ENCODE results near the gene IFNA5. TPM values are rescaled to one million over a fixed set of nuclear protein-coding genes. Genes with fewer than 3 reads are reported as not detected.

Gene IFNA5
- total RNA-seq, 1 experiment from 2014 or later: not detected

Other genes starting within 250 kb of the IFNA5 start
- gene IFNB1, start 227.4 kb downstream of the IFNA5 start, total RNA-seq (2021; ENCODE audit: unreplicated experiment): not detected
- gene IFNW1, start 163.5 kb downstream of the IFNA5 start, total RNA-seq (2021; ENCODE audit: unreplicated experiment): not detected
- gene IFNA21, start 138.7 kb downstream of the IFNA5 start, total RNA-seq (2021; ENCODE audit: unreplicated experiment): not detected
- gene IFNA4, start 117.7 kb downstream of the IFNA5 start, total RNA-seq (2021; ENCODE audit: unreplicated experiment): not detected
- gene IFNA7, start 103.1 kb downstream of the IFNA5 start, total RNA-seq (2021; ENCODE audit: unreplicated experiment): not detected
- not detected for gene IFNA10, start 98.2 kb downstream of the IFNA5 start, total RNA-seq (2021; ENCODE audit: unreplicated experiment)
- gene IFNA16, start 88.0 kb downstream of the IFNA5 start, total RNA-seq (2021; ENCODE audit: unreplicated experiment): not detected
- gene IFNA17, start 77.1 kb downstream of the IFNA5 start, total RNA-seq (2021; ENCODE audit: unreplicated experiment): not detected
- gene IFNA14, start 65.3 kb downstream of the IFNA5 start, total RNA-seq (2021; ENCODE audit: unreplicated experiment): not detected
- 16.4 TPM for gene KLHL9, start 30.1 kb upstream of the IFNA5 start, total RNA-seq (2021; ENCODE audit: unreplicated experiment)
- gene IFNA6, start 45.6 kb upstream of the IFNA5 start, total RNA-seq (2021; ENCODE audit: unreplicated experiment): not detected
- not detected for gene IFNA13, start 62.7 kb upstream of the IFNA5 start, total RNA-seq (2021; ENCODE audit: unreplicated experiment)
- gene IFNA2, start 80.1 kb upstream of the IFNA5 start, total RNA-seq (2021; ENCODE audit: unreplicated experiment): not detected
- gene IFNA8, start 103.8 kb upstream of the IFNA5 start, total RNA-seq (2021; ENCODE audit: unreplicated experiment): not detected
- gene IFNA1, start 135.1 kb upstream of the IFNA5 start, total RNA-seq (2021; ENCODE audit: unreplicated experiment): not detected
- 0.96 TPM for gene IFNE, start 177.0 kb upstream of the IFNA5 start, total RNA-seq (2021; ENCODE audit: unreplicated experiment)

Data from HCT116 (cell line).